AG04449 (cell line): ENCODE measurements around the gene SYNRG.

ENCODE experiments used
- CTCF ChIA-PET: fragments of 350-600 bp; formaldehyde crosslinking; extraction: SDS; loops from one replicate; lab custom pipeline; 2021; ENCODE audit warnings: antibody characterized with exemption; lab: Yijun Ruan, JAX
- POLR2A ChIA-PET: fragments of 400-600, 350-600 bp; formaldehyde crosslinking; extraction: SDS; loops from one replicate; lab custom pipeline; 2020; ENCODE audit warnings: antibody characterized with exemption, inconsistent platforms; lab: Yijun Ruan, JAX
- DNase-seq: peaks from one replicate; pipeline ENCODE4 v3.0.0-alpha.2; 2010; ENCODE audit warnings: low read depth, low spot score
- H3K4me3 ChIP-seq: 2 replicates; pipeline ENCODE4 v1.5.1; 2011; ENCODE audit warnings: low read depth, mild to moderate bottlenecking, control low read depth, low read length
- CTCF ChIP-seq: IDR thresholded peaks from one replicate; pipeline ENCODE4 v1.5.1; 2011; ENCODE audit warnings: mild to moderate bottlenecking, moderate library complexity, low read length, control low read depth, inconsistent platforms; ENCODE audit not compliant: insufficient read depth; ENCODE audit errors: missing control alignments

The SYNRG gene

GRCh38 chr17:37605813-37606505, 3.3 kb downstream of the SYNRG start:
- ChIA-PET POLR2A (no interaction called here), CTCF (interaction anchor here (1.0 to 1.1 kb wide), 2 partner anchors 36 to 165 kb away, joined by 4 read pairs; no protein-coding TSS in a partner anchor)
- no peak overlapping the region; the same call in 1 of the 2 replicates for H3K4me3 ChIP-seq
- DNase-seq, result no peak
- TF ChIP-seq CTCF, result no peak

GRCh38 chr17:37605081-37605480, 4.1 kb downstream of the SYNRG start:
- no peak for DNase-seq
- POLR2A ChIA-PET, result no interaction called here
- CTCF ChIA-PET, result interaction anchor here (1.0 kb wide), 2 partner anchors 35 to 211 kb away, joined by 3 to 4 read pairs; no protein-coding TSS in a partner anchor
- TF ChIP-seq CTCF, result no peak
- no peak overlapping the region for H3K4me3 ChIP-seq

- ChIA-PET CTCF (interaction anchor here (1.0 kb wide), 1 partner anchor 212 kb away, joined by 3 read pairs; no protein-coding TSS in a partner anchor), POLR2A (no interaction called here)
- no peak for TF ChIP-seq CTCF
Observed at GRCh38 chr17:37604556-37604955, 4.7 kb downstream of the SYNRG start.

GRCh38 chr17:37598145-37598544, 11.1 kb downstream of the SYNRG start:
- no peak for DNase-seq
- ChIA-PET POLR2A (no interaction called here), CTCF (interaction anchor here (1.6 kb wide), 1 partner anchor 10 kb away, joined by 4 read pairs; no protein-coding TSS in a partner anchor)
- no peak for TF ChIP-seq CTCF
- no peak overlapping the region for H3K4me3 ChIP-seq

More at GRCh38 chr17:37604556-37604955, 4.7 kb downstream of the SYNRG start:
- no peak for DNase-seq
- H3K4me3 ChIP-seq, result no peak overlapping the region

- CTCF ChIA-PET, result interaction anchor here (1.5 kb wide), 1 partner anchor 22 kb away, joined by 3 read pairs; no protein-coding TSS in a partner anchor
- POLR2A ChIA-PET, result no interaction called here
- TF ChIP-seq CTCF, result no peak
- H3K4me3 ChIP-seq, result no peak overlapping the region
- DNase-seq, result no peak
Observed at GRCh38 chr17:37592291-37592690, 16.9 kb downstream of the SYNRG start.

- DNase-seq, result no peak
- no peak overlapping the region for H3K4me3 ChIP-seq
- CTCF ChIA-PET, result interaction anchor here (1.5 kb wide), 1 partner anchor 231 kb away, joined by 3 read pairs; no protein-coding TSS in a partner anchor
- no peak for TF ChIP-seq CTCF
- POLR2A ChIA-PET, result no interaction called here
Observed at GRCh38 chr17:37585066-37585465, 24.2 kb downstream of the SYNRG start.
